GM12878 (cell line): ENCODE data around the gene SNCB.

Experiments
- BRCA1 ChIP-seq: IDR thresholded peaks from 2 replicates; pipeline ENCODE4 v1.6.1; 2011; ENCODE audit warnings: low read depth, low read length, improper control_type of control experiment
- CEBPB ChIP-seq, 2 experiments: fragments of 150-350 bp in 1 of 2; IDR thresholded peaks; 2 replicates each; pipeline ENCODE4 v1.6.1; 2012 to 2014; ENCODE audit warnings: low read depth in 2 of 2, low read length in 2 of 2, borderline replicate concordance in 1 of 2, inconsistent platforms in 1 of 2
- CEBPZ ChIP-seq: fragments of 150-350 bp; IDR thresholded peaks from 2 replicates; pipeline ENCODE4 v1.6.1; 2016; ENCODE audit warnings: low read depth, low read length
- CTCF ChIP-seq, 3 experiments: IDR thresholded peaks in 2 of 3; conservative IDR thresholded peaks in 1 of 3; 2 replicates each; pipeline ENCODE4 v1.5.1; 2011; ENCODE audit warnings: low read depth in 3 of 3, low read length in 3 of 3, mild to moderate bottlenecking in 3 of 3, control low read depth in 2 of 3, moderate library complexity in 2 of 3, inconsistent platforms in 1 of 3, mixed read lengths in 1 of 3; ENCODE audit not compliant: control insufficient read depth in 2 of 3, insufficient read depth in 1 of 3; ENCODE audit errors: extremely low read depth in 1 of 3
- EP300 ChIP-seq, 2 experiments: fragments of 150-350 bp in 1 of 2; IDR thresholded peaks; 2 replicates each; pipeline ENCODE4 v1.6.1; 2011 to 2012; ENCODE audit warnings: low read depth in 2 of 2, low read length in 2 of 2, borderline replicate concordance in 1 of 2, improper control_type of control experiment in 1 of 2, inconsistent platforms in 1 of 2; ENCODE audit not compliant: control insufficient read depth in 1 of 2
- MYB ChIP-seq: fragments of 150-350 bp; IDR thresholded peaks from 2 replicates; pipeline ENCODE4 v1.6.1; 2014; ENCODE audit warnings: mild to moderate bottlenecking, low read depth, low read length, borderline replicate concordance
- POLR2AphosphoS5 ChIP-seq: IDR thresholded peaks from 2 replicates; pipeline ENCODE4 v1.6.1; 2011; ENCODE audit warnings: mild to moderate bottlenecking, low read length, inconsistent platforms
- RAD21 ChIP-seq: IDR thresholded peaks from 2 replicates; pipeline ENCODE4 v1.6.1; 2011; ENCODE audit warnings: mild to moderate bottlenecking, low read depth, low read length, moderate library complexity; ENCODE audit not compliant: insufficient read depth
- SMAD5 ChIP-seq: IDR thresholded peaks from 2 replicates; pipeline ENCODE4 v1.6.1; 2016; ENCODE audit warnings: antibody characterized with exemption, low read depth
- SMC3 ChIP-seq: IDR thresholded peaks from 2 replicates; pipeline ENCODE4 v1.6.1; 2011; ENCODE audit warnings: low read length, improper control_type of control experiment, borderline replicate concordance
- TAF1 ChIP-seq: IDR thresholded peaks from 2 replicates; pipeline ENCODE4 v1.6.1; 2011; ENCODE audit warnings: mild to moderate bottlenecking, low read depth, low read length, borderline replicate concordance
- YY1 ChIP-seq: IDR thresholded peaks from 2 replicates; pipeline ENCODE4 v1.6.1; 2011; ENCODE audit warnings: low read depth, mild to moderate bottlenecking, low read length

- no peak for TF ChIP-seq CTCF (IDR thresholded peaks at IDR 0.05 in 2 of 3, conservative IDR thresholded peaks at IDR 0.05 in 1 of 3; ENCODE audit: control insufficient read depth in 2 of 3, extremely low read depth in 1 of 3, insufficient read depth in 1 of 3, low read depth in 3 of 3, low read length in 3 of 3)
- no peak for TF ChIP-seq TAF1
- TF ChIP-seq SMC3: no peak
- no peak for TF ChIP-seq SMAD5
- TF ChIP-seq POLR2AphosphoS5: no peak
- no peak for TF ChIP-seq CEBPB (IDR thresholded peaks at IDR 0.05; ENCODE audit: borderline replicate concordance in 1 of 2, low read depth in 2 of 2, low read length in 2 of 2)
- TF ChIP-seq BRCA1: no peak
- no peak for TF ChIP-seq MYB
- no peak for TF ChIP-seq YY1
- TF ChIP-seq EP300 (IDR thresholded peaks at IDR 0.05; ENCODE audit: borderline replicate concordance in 1 of 2, control insufficient read depth in 1 of 2, low read depth in 2 of 2, low read length in 2 of 2): no peak
- TF ChIP-seq RAD21: no peak
- TF ChIP-seq CEBPZ: no peak
Observed at GRCh38 chr5:176574297-176574591, 56.1 kb downstream of the SNCB start.
